VCaP (cell line): Measurements from ENCODE around the gene CHMP4B.

ENCODE experiments used
- H3K27ac ChIP-seq: fragments of 450-650 bp; 2 replicates; pipeline ENCODE4 v1.5.1; 2017
- CTCF ChIP-seq: fragments of 450-650 bp; conservative IDR thresholded peaks from 2 replicates; pipeline ENCODE4 v1.5.1; 2017; ENCODE audit warnings: mild to moderate bottlenecking, moderate library complexity

The CHMP4B gene

GRCh38 chr20:33889312-33889711, 78.2 kb downstream of the CHMP4B start:
- H3K27ac ChIP-seq: no peak overlapping the region
- TF ChIP-seq CTCF: no peak

- no peak for TF ChIP-seq CTCF
- H3K27ac ChIP-seq: no peak overlapping the region
Measured at GRCh38 chr20:33890557-33890956, 79.4 kb downstream of the CHMP4B start.

- TF ChIP-seq CTCF: no peak
- H3K27ac ChIP-seq: no peak overlapping the region
Measured at GRCh38 chr20:33893314-33893713, 82.2 kb downstream of the CHMP4B start.

GRCh38 chr20:33894798-33895197, 83.7 kb downstream of the CHMP4B start:
- TF ChIP-seq CTCF: no peak

GRCh38 chr20:33896509-33896908, 85.4 kb downstream of the CHMP4B start:
- H3K27ac ChIP-seq: no peak overlapping the region
- no peak for TF ChIP-seq CTCF

More at GRCh38 chr20:33894798-33895197, 83.7 kb downstream of the CHMP4B start:
- no peak overlapping the region for H3K27ac ChIP-seq

GRCh38 chr20:33897313-33897912, 86.3 kb downstream of the CHMP4B start:
- H3K27ac ChIP-seq: no peak overlapping the region
- 0 out of 2 replicates have a peak, but pooled peaks have one; percentile 14 for TF ChIP-seq CTCF

- TF ChIP-seq CTCF: no peak
- no peak overlapping the region for H3K27ac ChIP-seq
Measured at GRCh38 chr20:33899106-33899505, 88.0 kb downstream of the CHMP4B start.
